ENCODE results near the gene C1orf50.

The C1orf50 gene

DNA sequence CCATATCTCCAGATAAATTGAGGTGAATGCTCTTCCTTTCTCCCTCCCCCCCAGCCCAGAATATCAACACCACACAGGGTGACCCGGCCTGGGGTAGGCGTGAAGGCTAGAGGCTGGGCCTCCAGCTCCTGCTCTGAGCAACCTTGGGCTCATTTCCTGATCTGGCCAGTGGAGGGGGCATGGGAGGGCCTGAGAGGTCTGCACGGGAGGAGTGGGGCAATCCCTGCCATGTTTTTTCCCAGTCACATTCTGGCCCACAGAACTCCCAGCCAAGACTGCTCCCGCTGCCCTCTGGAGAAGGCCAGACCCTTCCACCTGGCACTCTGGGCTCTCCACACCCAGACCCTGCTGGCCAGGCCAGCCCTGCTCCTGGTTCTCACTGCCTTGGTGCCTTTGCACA, 30.9 kb upstream of the C1orf50 start:
- H3K4me3 ChIP-seq (ENCODE audit: low read length), result no peak overlapping the region
- no peak for DNase-seq (ENCODE audit: low read depth)
- TF ChIP-seq, protein P1, sequence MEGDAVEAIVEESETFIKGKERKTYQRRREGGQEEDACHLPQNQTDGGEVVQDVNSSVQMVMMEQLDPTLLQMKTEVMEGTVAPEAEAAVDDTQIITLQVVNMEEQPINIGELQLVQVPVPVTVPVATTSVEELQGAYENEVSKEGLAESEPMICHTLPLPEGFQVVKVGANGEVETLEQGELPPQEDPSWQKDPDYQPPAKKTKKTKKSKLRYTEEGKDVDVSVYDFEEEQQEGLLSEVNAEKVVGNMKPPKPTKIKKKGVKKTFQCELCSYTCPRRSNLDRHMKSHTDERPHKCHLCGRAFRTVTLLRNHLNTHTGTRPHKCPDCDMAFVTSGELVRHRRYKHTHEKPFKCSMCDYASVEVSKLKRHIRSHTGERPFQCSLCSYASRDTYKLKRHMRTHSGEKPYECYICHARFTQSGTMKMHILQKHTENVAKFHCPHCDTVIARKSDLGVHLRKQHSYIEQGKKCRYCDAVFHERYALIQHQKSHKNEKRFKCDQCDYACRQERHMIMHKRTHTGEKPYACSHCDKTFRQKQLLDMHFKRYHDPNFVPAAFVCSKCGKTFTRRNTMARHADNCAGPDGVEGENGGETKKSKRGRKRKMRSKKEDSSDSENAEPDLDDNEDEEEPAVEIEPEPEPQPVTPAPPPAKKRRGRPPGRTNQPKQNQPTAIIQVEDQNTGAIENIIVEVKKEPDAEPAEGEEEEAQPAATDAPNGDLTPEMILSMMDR (conservative IDR thresholded peaks at IDR 0.05; ENCODE audit: low read depth, low read length), result peak; percentile 49

DNA sequence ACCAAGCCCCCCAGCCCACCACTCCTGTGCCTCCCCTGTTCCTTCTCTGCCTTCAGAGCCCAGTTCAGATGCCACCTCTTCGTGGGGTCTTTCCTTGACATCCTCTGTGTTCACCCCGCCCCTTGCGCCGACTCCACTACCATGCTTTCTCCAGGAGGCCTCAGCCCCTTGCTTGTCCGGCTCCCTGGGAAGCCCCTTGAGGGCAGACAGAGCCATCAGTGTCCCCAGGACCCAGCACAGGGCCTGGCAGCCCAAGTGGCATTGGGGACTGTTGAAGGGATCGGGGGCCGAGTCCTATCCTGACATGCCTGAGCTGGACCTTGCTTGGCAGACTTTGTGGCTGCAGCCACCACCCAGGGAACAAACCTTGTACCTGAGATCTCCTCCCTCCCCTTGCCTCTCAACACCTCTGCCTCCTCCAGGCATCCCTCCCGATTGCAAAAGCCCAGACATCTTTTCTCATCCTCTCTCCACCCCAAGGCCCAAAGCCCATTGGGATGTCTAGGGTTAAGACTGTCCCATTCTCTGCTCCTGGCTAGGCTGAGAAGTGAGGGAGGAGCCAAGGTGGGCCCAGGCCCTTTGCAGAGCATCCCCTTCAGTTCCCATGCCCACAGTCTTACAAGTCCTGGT, 30.4 kb upstream of the C1orf50 start:
- no peak overlapping the region for H3K4me3 ChIP-seq (ENCODE audit: low read length)

DNA sequence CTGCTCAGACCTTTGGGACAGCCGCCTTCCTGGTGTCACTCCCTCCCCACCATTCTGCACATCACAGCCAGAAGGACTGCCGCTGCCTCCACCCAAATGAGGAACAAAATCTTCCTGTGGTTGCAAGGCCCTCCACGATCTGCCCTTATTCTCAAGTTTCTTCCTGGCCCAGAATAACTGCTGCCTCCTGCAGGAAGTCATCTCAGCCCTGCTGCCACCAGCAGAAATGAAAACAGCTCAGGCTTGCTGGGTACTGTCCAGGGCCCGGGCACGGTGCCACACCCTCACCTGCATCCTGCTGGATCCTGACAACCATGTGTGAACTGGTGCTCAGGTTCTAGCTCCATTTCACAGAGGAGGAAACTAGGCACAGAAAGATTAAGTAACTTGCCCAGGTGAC, 29.8 kb upstream of the C1orf50 start:
- TF ChIP-seq, protein P1 (conservative IDR thresholded peaks at IDR 0.05; ENCODE audit: low read depth, low read length), result peak; percentile 23
- DNase-seq (ENCODE audit: low read depth), result no peak

More for the DNA sequence above, 30.4 kb upstream of the C1orf50 start:
- DNase-seq (ENCODE audit: low read depth), result no peak
- TF ChIP-seq, protein P1 (conservative IDR thresholded peaks at IDR 0.05; ENCODE audit: low read depth, low read length), result no peak

DNA sequence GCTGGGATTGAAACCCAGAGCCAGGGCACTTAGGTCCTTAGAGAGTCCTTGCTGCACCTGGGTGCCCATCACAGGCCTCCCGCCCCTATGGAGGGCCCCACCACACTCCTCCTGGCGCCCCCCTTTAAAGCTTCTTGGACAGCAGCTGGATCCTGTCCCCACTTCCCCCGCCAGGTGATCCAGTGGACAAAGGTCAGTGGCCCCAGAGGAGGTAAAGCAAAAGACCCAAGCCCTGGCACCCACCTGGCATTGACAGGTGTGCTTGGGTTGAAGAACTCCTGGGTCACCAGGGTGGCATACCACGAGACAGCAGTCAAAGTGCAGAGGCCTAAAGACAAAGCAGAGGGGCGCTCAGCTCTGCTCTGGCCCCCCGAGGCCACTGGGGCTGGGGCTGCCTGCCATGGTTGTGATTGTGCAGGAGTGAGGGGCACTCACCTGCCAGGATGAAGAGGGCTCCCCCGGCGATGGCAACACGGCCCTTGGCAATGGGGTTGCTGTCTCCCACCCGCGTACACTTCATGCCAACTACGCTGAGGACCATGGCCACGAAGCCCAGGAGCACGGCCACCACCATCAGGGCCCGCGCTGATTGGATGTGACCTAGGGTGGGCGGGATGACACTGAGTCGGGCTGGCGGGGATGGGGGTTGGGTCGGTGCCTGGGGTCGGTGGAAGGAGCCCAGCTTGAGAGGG, 28.9 kb upstream of the C1orf50 start:
- H3K4me3 ChIP-seq (ENCODE audit: low read length), result no peak overlapping the region
- TF ChIP-seq, protein P1 (conservative IDR thresholded peaks at IDR 0.05; ENCODE audit: low read depth, low read length), result no peak
- DNase-seq (ENCODE audit: low read depth), result no peak

More for the DNA sequence above, 29.8 kb upstream of the C1orf50 start:
- no peak overlapping the region for H3K4me3 ChIP-seq (ENCODE audit: low read length)

DNA sequence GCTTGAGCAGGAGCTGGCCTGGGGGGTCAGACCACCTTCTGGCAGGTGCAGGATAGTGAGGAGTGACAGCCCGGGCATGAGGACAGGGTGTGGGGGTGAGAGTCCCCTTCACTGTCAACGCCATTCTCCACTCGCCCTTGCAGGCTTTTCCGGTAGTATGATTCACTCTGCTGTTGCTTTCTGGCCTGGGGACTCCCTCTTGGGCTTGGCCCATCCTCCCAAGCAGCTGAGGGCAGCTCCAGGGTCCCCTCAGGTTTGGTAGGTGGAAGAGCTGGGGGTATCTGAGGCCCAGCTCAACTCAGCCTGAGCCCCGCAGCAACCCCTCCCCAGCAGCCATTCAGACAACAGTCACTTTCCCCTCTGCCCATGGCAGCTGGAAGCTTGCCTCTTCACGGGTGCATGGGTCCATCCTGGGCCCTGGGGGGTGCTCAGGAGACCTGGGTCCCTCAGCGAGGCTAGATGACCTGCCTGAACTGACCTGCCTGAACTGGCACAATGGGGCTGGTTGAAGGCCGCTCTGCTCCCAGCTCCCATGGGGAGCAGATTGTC, 28.3 kb upstream of the C1orf50 start:
- DNase-seq (ENCODE audit: low read depth), result no peak
- TF ChIP-seq, protein P1 (conservative IDR thresholded peaks at IDR 0.05; ENCODE audit: low read depth, low read length), result no peak
- peak overlapping the region; percentile 35 for H3K4me3 ChIP-seq (ENCODE audit: low read length)

DNA sequence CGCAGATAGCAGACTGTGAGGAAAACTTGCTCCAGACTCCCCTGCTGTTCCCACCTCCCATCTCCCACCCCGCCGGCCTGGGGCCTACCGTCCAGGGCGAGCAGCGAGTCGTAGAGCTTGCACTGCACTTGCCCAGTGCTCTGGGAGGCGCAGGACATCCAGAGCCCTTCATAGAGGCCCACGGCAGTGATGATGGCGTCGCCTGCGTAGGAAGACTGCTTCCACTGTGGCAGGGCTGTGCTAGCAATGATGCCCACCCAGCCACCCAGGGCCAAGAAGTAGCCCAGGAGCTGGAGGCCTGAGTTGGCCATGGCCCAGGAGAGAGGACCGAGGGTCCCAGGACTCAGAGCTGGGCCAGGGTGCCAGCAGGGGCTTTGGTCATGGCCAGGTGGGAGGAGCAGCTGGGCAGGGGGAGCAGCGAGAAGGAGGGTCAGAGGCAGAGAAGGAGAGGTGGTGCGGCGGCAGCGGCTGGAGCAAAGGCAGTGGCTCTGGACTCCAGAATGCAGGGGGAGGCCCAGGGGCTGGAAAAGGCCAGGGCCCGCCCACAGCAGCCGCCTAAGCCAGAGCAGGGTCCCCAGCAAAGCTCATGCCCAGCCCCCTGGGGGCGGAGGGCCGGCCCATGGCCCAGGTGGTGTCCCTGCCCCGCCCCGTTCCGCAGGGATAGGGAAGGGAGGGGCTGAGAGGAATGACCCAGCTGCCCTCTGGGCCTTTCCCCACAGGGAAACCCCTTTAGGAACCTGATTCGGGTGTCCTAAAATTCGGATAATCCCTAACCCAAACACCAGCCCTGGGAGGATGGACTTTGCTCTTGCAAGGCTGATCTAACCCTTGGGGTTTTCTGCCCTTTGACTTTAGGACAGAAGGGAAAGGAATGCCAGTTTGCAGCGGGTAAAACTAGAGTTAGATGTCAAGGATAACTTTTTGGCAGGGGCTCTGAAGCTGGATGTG, 27.0 kb upstream of the C1orf50 start, which contains the start of gene CLDN19:
Gene CLDN19, minus strand, starts transcription at position 484 of the 948 bp plus-strand sequence. Its CDS starts 173 bp downstream, at position 311.
- TF ChIP-seq, protein P1 (conservative IDR thresholded peaks at IDR 0.05; ENCODE audit: low read depth, low read length), result no peak
- H3K4me3 ChIP-seq (ENCODE audit: low read length), result peak within 1 kb of the TSS; percentile 35
- no peak for DNase-seq (ENCODE audit: low read depth)

Data from retinal pigment epithelial cell (primary cell).